Measurements from ENCODE around the gene P4HA3.

DNA sequence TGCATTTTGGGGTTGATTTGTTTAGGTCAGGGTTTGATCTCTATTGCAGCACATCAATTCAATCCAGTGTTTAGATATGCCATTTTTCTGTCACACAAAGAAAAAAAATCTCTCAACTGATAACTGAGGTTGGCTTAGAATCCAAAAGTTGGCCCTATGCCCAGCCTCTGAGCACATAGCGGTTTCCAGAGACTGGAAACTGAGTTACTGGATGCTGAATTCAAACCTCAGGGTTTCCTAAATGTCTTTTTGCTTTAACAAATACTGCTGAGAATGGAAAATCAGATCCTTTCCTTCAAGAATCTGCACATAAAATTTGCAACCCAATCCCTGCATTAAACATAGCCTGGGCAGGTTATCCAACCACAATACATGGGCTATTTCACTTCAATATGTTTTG is 4.0 kb downstream of the P4HA3 start:
- TF ChIP-seq EZH2 (IDR thresholded peaks at IDR 0.05; ENCODE audit: low read length, unreplicated experiment), result no peak
- TF ChIP-seq, protein P1, sequence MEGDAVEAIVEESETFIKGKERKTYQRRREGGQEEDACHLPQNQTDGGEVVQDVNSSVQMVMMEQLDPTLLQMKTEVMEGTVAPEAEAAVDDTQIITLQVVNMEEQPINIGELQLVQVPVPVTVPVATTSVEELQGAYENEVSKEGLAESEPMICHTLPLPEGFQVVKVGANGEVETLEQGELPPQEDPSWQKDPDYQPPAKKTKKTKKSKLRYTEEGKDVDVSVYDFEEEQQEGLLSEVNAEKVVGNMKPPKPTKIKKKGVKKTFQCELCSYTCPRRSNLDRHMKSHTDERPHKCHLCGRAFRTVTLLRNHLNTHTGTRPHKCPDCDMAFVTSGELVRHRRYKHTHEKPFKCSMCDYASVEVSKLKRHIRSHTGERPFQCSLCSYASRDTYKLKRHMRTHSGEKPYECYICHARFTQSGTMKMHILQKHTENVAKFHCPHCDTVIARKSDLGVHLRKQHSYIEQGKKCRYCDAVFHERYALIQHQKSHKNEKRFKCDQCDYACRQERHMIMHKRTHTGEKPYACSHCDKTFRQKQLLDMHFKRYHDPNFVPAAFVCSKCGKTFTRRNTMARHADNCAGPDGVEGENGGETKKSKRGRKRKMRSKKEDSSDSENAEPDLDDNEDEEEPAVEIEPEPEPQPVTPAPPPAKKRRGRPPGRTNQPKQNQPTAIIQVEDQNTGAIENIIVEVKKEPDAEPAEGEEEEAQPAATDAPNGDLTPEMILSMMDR (conservative IDR thresholded peaks at IDR 0.05; ENCODE audit: low read depth, low read length), result no peak

Measured in PC-3 (cell line).